Measurements from ENCODE around the gene THOC2.
"Not testable (repeated sequence)": the region's sequence is repeated elsewhere in the genome, so short reads cannot be mapped to it uniquely, and the experiment has no call there.

Gene THOC2

GRCh38 chrX:123728016-123728415, 4.8 kb downstream of the THOC2 start:
- no peaks in the 10 kb centered on the region for H3K27me3 ChIP-seq (ENCODE audit: low read depth)
- in situ Hi-C loops (cut with MboI; ENCODE audit: low sequenced_read_pairs), result no loop called here

GRCh38 chrX:123722193-123722592, 10.7 kb downstream of the THOC2 start:
- H3K4me3 ChIP-seq; H3K27me3 ChIP-seq (ENCODE audit: low read depth); in situ Hi-C loops (cut with MboI; ENCODE audit: low sequenced_read_pairs); H3K9me3 ChIP-seq; H3K36me3 ChIP-seq (replicated peaks); H3K4me1 ChIP-seq; DNase-seq (ENCODE audit: low spot score in 2 of 2): not testable (repeated sequence)

More at GRCh38 chrX:123728016-123728415, 4.8 kb downstream of the THOC2 start:
- no peak overlapping the region for H3K4me3 ChIP-seq
- no peak for DNase-seq (ENCODE audit: low spot score in 2 of 2)
- H3K9me3 ChIP-seq, result no peaks in the 10 kb centered on the region
- peaks cover 9% of the 10 kb centered on the region for H3K36me3 ChIP-seq (replicated peaks)
- peaks cover 30% of the 10 kb centered on the region for H3K4me1 ChIP-seq

- H3K27me3 ChIP-seq (ENCODE audit: low read depth), result no peaks in the 10 kb centered on the region
- DNase-seq (ENCODE audit: low spot score in 2 of 2), result no peak
- peaks cover 3% of the 10 kb centered on the region; the same call in 1 of the 2 replicates for H3K36me3 ChIP-seq (replicated peaks)
- in situ Hi-C loops (cut with MboI; ENCODE audit: low sequenced_read_pairs), result no loop called here
- no peaks in the 10 kb centered on the region; the same call in 1 of the 2 replicates for H3K4me1 ChIP-seq
- H3K4me3 ChIP-seq, result no peak overlapping the region
- H3K9me3 ChIP-seq, result no peaks in the 10 kb centered on the region
Measured at GRCh38 chrX:123720486-123720885, 12.4 kb downstream of the THOC2 start.

- DNase-seq (ENCODE audit: low spot score in 2 of 2), result no peak
- Histone ChIP-seq H3K4me1 (no peaks in the 10 kb centered on the region; the same call in 1 of the 2 replicates), H3K9me3 (no peaks in the 10 kb centered on the region), H3K36me3 (replicated peaks) (peaks cover 15% of the 10 kb centered on the region), H3K4me3 (no peak overlapping the region), H3K27me3 (ENCODE audit: low read depth) (no peaks in the 10 kb centered on the region)
- in situ Hi-C loops (cut with MboI; ENCODE audit: low sequenced_read_pairs), result no loop called here
Measured at GRCh38 chrX:123713841-123714240, 19.0 kb downstream of the THOC2 start.

- Histone ChIP-seq H3K4me3 (no peak overlapping the region), H3K4me1 (no peaks in the 10 kb centered on the region; the same call in 1 of the 2 replicates), H3K9me3 (no peaks in the 10 kb centered on the region), H3K36me3 (replicated peaks) (peaks cover 15% of the 10 kb centered on the region), H3K27me3 (ENCODE audit: low read depth) (no peaks in the 10 kb centered on the region)
- no peak for DNase-seq (ENCODE audit: low spot score in 2 of 2)
- in situ Hi-C loops (cut with MboI; ENCODE audit: low sequenced_read_pairs), result no loop called here
Measured at GRCh38 chrX:123713434-123713833, 19.4 kb downstream of the THOC2 start.

GRCh38 chrX:123711201-123711600, 21.7 kb downstream of the THOC2 start:
- DNase-seq (ENCODE audit: low spot score in 2 of 2); H3K4me3 ChIP-seq; H3K27me3 ChIP-seq (ENCODE audit: low read depth); H3K4me1 ChIP-seq; H3K9me3 ChIP-seq; in situ Hi-C loops (cut with MboI; ENCODE audit: low sequenced_read_pairs): not testable (repeated sequence)
- H3K36me3 ChIP-seq (replicated peaks), result peaks cover 19% of the 10 kb centered on the region

GRCh38 chrX:123704781-123705180, 28.1 kb downstream of the THOC2 start:
- Histone ChIP-seq H3K4me3 (no peak overlapping the region), H3K36me3 (replicated peaks) (peaks cover 11% of the 10 kb centered on the region), H3K27me3 (ENCODE audit: low read depth) (no peaks in the 10 kb centered on the region), H3K9me3 (no peaks in the 10 kb centered on the region), H3K4me1 (no peaks in the 10 kb centered on the region)
- DNase-seq (ENCODE audit: low spot score in 2 of 2), result no peak
- in situ Hi-C loops (cut with MboI; ENCODE audit: low sequenced_read_pairs), result no loop called here

GRCh38 chrX:123698979-123699520, 33.8 kb downstream of the THOC2 start:
- Histone ChIP-seq H3K4me1 (no peaks in the 10 kb centered on the region), H3K36me3 (replicated peaks) (peaks cover 27% of the 10 kb centered on the region), H3K4me3 (no peak overlapping the region), H3K27me3 (ENCODE audit: low read depth) (no peaks in the 10 kb centered on the region), H3K9me3 (no peaks in the 10 kb centered on the region)
- DNase-seq (ENCODE audit: low spot score in 2 of 2), result no peak
- in situ Hi-C loops (cut with MboI; ENCODE audit: low sequenced_read_pairs), result no loop called here

GRCh38 chrX:123696334-123696733, 36.5 kb downstream of the THOC2 start:
- Histone ChIP-seq H3K4me3 (no peak overlapping the region), H3K9me3 (no peaks in the 10 kb centered on the region), H3K36me3 (replicated peaks) (peaks cover 41% of the 10 kb centered on the region), H3K4me1 (no peaks in the 10 kb centered on the region), H3K27me3 (ENCODE audit: low read depth) (no peaks in the 10 kb centered on the region)
- DNase-seq (ENCODE audit: low spot score in 2 of 2), result no peak
- in situ Hi-C loops (cut with MboI; ENCODE audit: low sequenced_read_pairs), result no loop called here

GRCh38 chrX:123695242-123695641, 37.6 kb downstream of the THOC2 start:
- peaks cover 46% of the 10 kb centered on the region for H3K36me3 ChIP-seq (replicated peaks)
- no peaks in the 10 kb centered on the region for H3K27me3 ChIP-seq (ENCODE audit: low read depth)
- H3K4me3 ChIP-seq, result no peak overlapping the region
- in situ Hi-C loops (cut with MboI; ENCODE audit: low sequenced_read_pairs), result no loop called here
- H3K4me1 ChIP-seq, result no peaks in the 10 kb centered on the region
- no peaks in the 10 kb centered on the region for H3K9me3 ChIP-seq
- no peak for DNase-seq (ENCODE audit: low spot score in 2 of 2)

GRCh38 chrX:123691776-123692175, 41.1 kb downstream of the THOC2 start:
- in situ Hi-C loops (cut with MboI; ENCODE audit: low sequenced_read_pairs), result no loop called here
- no peak overlapping the region for H3K4me3 ChIP-seq
- H3K36me3 ChIP-seq (replicated peaks), result peaks cover 47% of the 10 kb centered on the region
- no peak for DNase-seq (ENCODE audit: low spot score in 2 of 2)
- no peaks in the 10 kb centered on the region for H3K27me3 ChIP-seq (ENCODE audit: low read depth)
- H3K4me1 ChIP-seq, result no peaks in the 10 kb centered on the region
- no peaks in the 10 kb centered on the region for H3K9me3 ChIP-seq

- Histone ChIP-seq H3K36me3 (replicated peaks) (peaks cover 58% of the 10 kb centered on the region), H3K27me3 (ENCODE audit: low read depth) (no peaks in the 10 kb centered on the region), H3K4me1 (no peaks in the 10 kb centered on the region), H3K9me3 (no peaks in the 10 kb centered on the region), H3K4me3 (no peak overlapping the region)
- in situ Hi-C loops (cut with MboI; ENCODE audit: low sequenced_read_pairs), result no loop called here
- no peak for DNase-seq (ENCODE audit: low spot score in 2 of 2)
Measured at GRCh38 chrX:123688524-123688923, 44.3 kb downstream of the THOC2 start.

GRCh38 chrX:123685232-123685631, 47.6 kb downstream of the THOC2 start:
- peaks cover 63% of the 10 kb centered on the region for H3K36me3 ChIP-seq (replicated peaks)
- in situ Hi-C loops (cut with MboI; ENCODE audit: low sequenced_read_pairs), result no loop called here
- H3K4me1 ChIP-seq, result peaks cover 5% of the 10 kb centered on the region
- no peaks in the 10 kb centered on the region for H3K9me3 ChIP-seq
- no peak for DNase-seq (ENCODE audit: low spot score in 2 of 2)
- no peak overlapping the region for H3K4me3 ChIP-seq
- no peaks in the 10 kb centered on the region for H3K27me3 ChIP-seq (ENCODE audit: low read depth)

GRCh38 chrX:123682186-123682585, 50.7 kb downstream of the THOC2 start:
- no peak for DNase-seq (ENCODE audit: low spot score in 2 of 2)
- Histone ChIP-seq H3K4me3 (no peak overlapping the region), H3K36me3 (replicated peaks) (peaks cover 69% of the 10 kb centered on the region), H3K4me1 (peaks cover 12% of the 10 kb centered on the region), H3K9me3 (no peaks in the 10 kb centered on the region), H3K27me3 (ENCODE audit: low read depth) (no peaks in the 10 kb centered on the region)
- in situ Hi-C loops (cut with MboI; ENCODE audit: low sequenced_read_pairs), result no loop called here

Data from HAP-1 (cell line).